Adrenal gland (tissue), 12 donors: ENCODE results near the gene SEC14L5. TPM values are rescaled to one million over a fixed set of nuclear protein-coding genes. Genes with fewer than 3 reads are reported as not detected.

Source experiments
- DNase-seq, 7 donors: peaks; one replicate each; pipeline ENCODE4 v3.0.0-alpha.2; 2019 to 2020
- H3K27ac ChIP-seq, 5 donors: fragments of 200-600 bp; sonication (generic) in 4 of 5; 1 replicate in 3 of 5; 2 replicates in 2 of 5; pipeline versions ENCODE4 v1.5.1 to v1.8.0; 2016 to 2020; ENCODE audit warnings: mild to moderate bottlenecking in 1 of 5
- H3K27me3 ChIP-seq: fragments of 200-600 bp; 2 replicates; pipeline ENCODE4 v1.8.0; 2021
- H3K36me3 ChIP-seq, 2 donors: fragments of 200-600 bp; replicated peaks in 1 of 2; 1 replicate in 1 of 2; 2 replicates in 1 of 2; pipeline versions ENCODE4 v1.5.1 to v1.8.0; 2018 to 2022
- H3K4me1 ChIP-seq, 2 donors: fragments of 200-600 bp; replicated peaks in 1 of 2; 1 replicate in 1 of 2; 2 replicates in 1 of 2; pipeline versions ENCODE4 v1.5.1 to v1.8.0; 2018 to 2021
- H3K4me3 ChIP-seq, 4 donors: fragments of 200-600 bp; sonication (generic) in 3 of 4; one replicate each; pipeline ENCODE4 v1.5.1; 2016 to 2018
- H3K9me3 ChIP-seq, 3 donors: fragments of 200-600 bp; sonication (generic) in 1 of 3; replicated peaks in 1 of 3; 1 replicate in 2 of 3; 2 replicates in 1 of 3; pipeline versions ENCODE4 v1.5.1 to v1.8.0; 2016 to 2021
- CTCF ChIP-seq, 6 experiments: fragments of 450-650 bp in 4 of 6; fragments of 200-600 bp in 2 of 6; sonication (generic) in 1 of 6; IDR thresholded peaks; 1 replicate in 5 of 6; 2 replicates in 1 of 6; pipeline versions ENCODE4 v1.5.1 to v1.8.0; 2016 to 2021; ENCODE audit warnings: antibody characterized with exemption in 6 of 6, mild to moderate bottlenecking in 2 of 6, moderate library complexity in 1 of 6
- POLR2A ChIP-seq, 2 donors: fragments of 450-650 bp; IDR thresholded peaks; one replicate each; pipeline ENCODE4 v1.6.1; 2017; ENCODE audit warnings: antibody characterized with exemption in 2 of 2, mild to moderate bottlenecking in 2 of 2, moderate library complexity in 1 of 2
- WGBS, 4 donors: extraction: QIAGEN DNeasy Blood & Tissue Kit in 2 of 4; methylation state at CpG; one replicate each; pipeline versions ENCODE4 v1.1.5 to v1.1.7; 2013 to 2017; 5-methylcytosine and 5-hydroxymethylcytosine counted together
- intact Hi-C, 2 donors: fragments of 100-400 bp; cut with DNase I; formaldehyde crosslinking; loops; one replicate each; pipeline versions ENCODE4 v1.14.1 to v1.15.0; 2022 to 2023
- polyA plus RNA-seq, 3 donors: library from polyadenylated mRNA; stranded (reverse); fragments of 200-250 nt in 2 of 3; fragments of 350-450 nt in 1 of 3; fragmentation: Illumina TruSeq in 1 of 3; extraction: RNeasy Lipid Tissue Mini Kit (QIAGEN cat#74804) in 1 of 3; gene quantifications; one replicate each; pipeline ENCODE4 v1.2.3, GENCODE V29; 2013 to 2014
- total RNA-seq, 9 donors: library from RNA; depleted of rRNA in 4 of 9; stranded (reverse); fragments of >200 nt in 4 of 9; fragments of 120-200 nt in 1 of 9; fragmentation: NEBNext Ultra II Directional in 1 of 9; extraction: Animal tissue kit (Norgen Biotek cat#: 25700) in 1 of 9; gene quantifications; one replicate each; pipeline versions ENCODE4 v1.1.0 to v1.2.4, GENCODE V29; 2013 to 2023
- donor health status: healthy with polysubstance abuse.
- donor health status: Bipolar disorder and iron deficiency.
- donor health status: DM: yes; HTN: yes; CAD: no.
- donor health status: DM: no; HTN: no; CAD: no.
- donor health status: DM: no; HTN: no; CAD: no.
- donor health status: DM: yes; HTN: yes; CAD: no.

Gene SEC14L5
- total and polyA plus RNA-seq, 12 donors = 0.12 to 1.8 (median 0.69) TPM

GRCh38 chr16:4979736-4980660, 21.9 kb downstream of the SEC14L5 start:
- no peak overlapping the region for H3K27ac ChIP-seq
- peaks cover 18 to 20% of the 10 kb centered on the region in 2 donors for H3K4me1 ChIP-seq
- no peaks in the 10 kb centered on the region for H3K27me3 ChIP-seq
- 78 to 87% (median 79%) methylated on average over 16 to 25 of the region's 25 CpGs for WGBS, 4 donors
- DNase-seq = no peak
- TF ChIP-seq CTCF (IDR thresholded peaks at IDR 0.05) = no peak
- TF ChIP-seq POLR2A (IDR thresholded peaks at IDR 0.05) = no peak
- no peak overlapping the region for H3K4me3 ChIP-seq
- no peaks in the 10 kb centered on the region for H3K9me3 ChIP-seq
- intact Hi-C loops = no loop called here
- H3K36me3 ChIP-seq = no peaks in the 10 kb centered on the region

GRCh38 chr16:4980691-4981090, 22.6 kb downstream of the SEC14L5 start:
- H3K4me1 ChIP-seq = peaks cover 18 to 20% of the 10 kb centered on the region in 2 donors
- H3K27ac ChIP-seq = no peak overlapping the region
- no peak for TF ChIP-seq CTCF (IDR thresholded peaks at IDR 0.05)
- TF ChIP-seq POLR2A (IDR thresholded peaks at IDR 0.05) = no peak
- H3K4me3 ChIP-seq = no peak overlapping the region
- H3K36me3 ChIP-seq = no peaks in the 10 kb centered on the region
- DNase-seq = no peak
- no peaks in the 10 kb centered on the region for H3K27me3 ChIP-seq
- H3K9me3 ChIP-seq = no peaks in the 10 kb centered on the region
- WGBS, 4 donors = 79 to 85% (median 83%) methylated on average over 10 of the region's 10 CpGs
- intact Hi-C loops = no loop called here

- no peaks in the 10 kb centered on the region for H3K27me3 ChIP-seq
- no peak overlapping the region for H3K4me3 ChIP-seq
- 46 to 62% (median 52%) methylated on average over 5 to 7 of the region's 7 CpGs for WGBS, 4 donors
- peak overlapping the region in 4 of 5 donors; percentile 47 to 66 (median 53) for H3K27ac ChIP-seq
- H3K9me3 ChIP-seq = no peaks in the 10 kb centered on the region
- peaks cover 17 to 18% of the 10 kb centered on the region in 2 donors for H3K4me1 ChIP-seq
- DNase-seq = peak in 3 of 7 donors; percentile 10 to 35 (median 27)
- intact Hi-C loops = no loop called here
- no peaks in the 10 kb centered on the region for H3K36me3 ChIP-seq
- no peak for TF ChIP-seq POLR2A (IDR thresholded peaks at IDR 0.05)
- no peak for TF ChIP-seq CTCF (IDR thresholded peaks at IDR 0.05)
These were observed 23.3 kb downstream of the SEC14L5 start for GRCh38 chr16:4981473-4981872.

GRCh38 chr16:4982056-4982867, 24.1 kb downstream of the SEC14L5 start:
- DNase-seq = peak; percentile 77 to 89 (median 86)
- no peaks in the 10 kb centered on the region for H3K36me3 ChIP-seq
- intact Hi-C loops = no loop called here

More at GRCh38 chr16:4982056-4982867, 24.1 kb downstream of the SEC14L5 start:
- Histone ChIP-seq H3K4me3 (peak overlapping the region in 1 of 4 donors; percentile 12), H3K4me1 (peaks cover 11 to 12% of the 10 kb centered on the region in 2 donors), H3K27me3 (no peaks in the 10 kb centered on the region), H3K9me3 (no peaks in the 10 kb centered on the region), H3K27ac (peak overlapping the region in 4 of 5 donors; percentile 47 to 71 (median 60))
- TF ChIP-seq POLR2A (IDR thresholded peaks at IDR 0.05) (peak in 1 of 2 donors; percentile 31), CTCF (IDR thresholded peaks at IDR 0.05) (no peak)
- WGBS, 4 donors = 14 to 43% (median 23%) methylated on average over 6 to 20 of the region's 20 CpGs
